RWPE2 (cell line): ENCODE data around the gene MRPL55.

ENCODE experiments used
- ATAC-seq: fragments of 200-7000 bp; cut with Tn5 transposase; 3 replicates; pipeline ENCODE4 v1.9.1; 2021; ENCODE audit warnings: low read depth
- DNase-seq: peaks from one replicate; pipeline ENCODE4 v3.0.0-alpha.2; 2020; ENCODE audit warnings: low spot score
- H3K27ac ChIP-seq: fragments of 450-650 bp; 2 replicates; pipeline ENCODE4 v1.5.1; 2017; ENCODE audit warnings: mild to moderate bottlenecking; ENCODE audit not compliant: poor library complexity, severe bottlenecking
- H3K27me3 ChIP-seq: fragments of 250-450 bp; sonication (Bioruptor Pico); 2 replicates; pipeline ENCODE4 v1.5.1; 2021; ENCODE audit warnings: mild to moderate bottlenecking, moderate library complexity; ENCODE audit not compliant: insufficient read depth, poor library complexity, severe bottlenecking
- H3K36me3 ChIP-seq: fragments of 250-450 bp; sonication (Bioruptor Pico); 2 replicates; pipeline ENCODE4 v1.5.1; 2020; ENCODE audit warnings: low read depth, mild to moderate bottlenecking, moderate library complexity
- H3K4me1 ChIP-seq: fragments of 250-450 bp; sonication (Bioruptor Pico); 2 replicates; pipeline ENCODE4 v1.5.1; 2021; ENCODE audit warnings: mild to moderate bottlenecking, moderate library complexity; ENCODE audit not compliant: insufficient read depth, poor library complexity, severe bottlenecking
- H3K4me3 ChIP-seq: fragments of 250-450 bp; sonication (Bioruptor Pico); 2 replicates; pipeline ENCODE4 v1.5.1; 2021; ENCODE audit warnings: mild to moderate bottlenecking, moderate library complexity; ENCODE audit not compliant: severe bottlenecking
- H3K9me3 ChIP-seq: fragments of 250-450 bp; sonication (Bioruptor Pico); 2 replicates; pipeline ENCODE4 v1.5.1; 2021; ENCODE audit warnings: mild to moderate bottlenecking, moderate library complexity; ENCODE audit not compliant: severe bottlenecking
- CTCF ChIP-seq: fragments of 450-650 bp; IDR thresholded peaks from one replicate; pipeline ENCODE4 v1.5.1; 2017; ENCODE audit warnings: mild to moderate bottlenecking, moderate library complexity; ENCODE audit not compliant: poor library complexity, severe bottlenecking

The MRPL55 gene

GRCh38 chr1:228123505-228123904 lies 14.4 kb upstream of the MRPL55 start:
- Histone ChIP-seq H3K36me3 (no peaks in the 10 kb centered on the region), H3K9me3 (no peaks in the 10 kb centered on the region), H3K4me1 (no peaks in the 10 kb centered on the region), H3K4me3 (no peak overlapping the region), H3K27ac (no peak overlapping the region), H3K27me3 (no peaks in the 10 kb centered on the region)
- no peak for ATAC-seq
- no peak for DNase-seq
- TF ChIP-seq CTCF = no peak

- H3K27me3 ChIP-seq = no peaks in the 10 kb centered on the region
- no peaks in the 10 kb centered on the region for H3K36me3 ChIP-seq
- no peaks in the 10 kb centered on the region for H3K4me1 ChIP-seq
- no peak overlapping the region for H3K27ac ChIP-seq
- ATAC-seq (no peak), DNase-seq (no peak)
- no peak overlapping the region for H3K4me3 ChIP-seq
- H3K9me3 ChIP-seq = no peaks in the 10 kb centered on the region
- no peak for TF ChIP-seq CTCF
Measured at GRCh38 chr1:228122921-228123441, 13.9 kb upstream of the MRPL55 start.

- H3K9me3 ChIP-seq = no peaks in the 10 kb centered on the region
- no peak overlapping the region for H3K27ac ChIP-seq
- no peaks in the 10 kb centered on the region for H3K4me1 ChIP-seq
- no peak for TF ChIP-seq CTCF
- H3K36me3 ChIP-seq = no peaks in the 10 kb centered on the region
- H3K27me3 ChIP-seq = no peaks in the 10 kb centered on the region
- no peak for ATAC-seq
- no peak for DNase-seq
- no peak overlapping the region for H3K4me3 ChIP-seq
Measured at GRCh38 chr1:228120857-228121489, 11.9 kb upstream of the MRPL55 start.

GRCh38 chr1:228120351-228120750 lies 11.3 kb upstream of the MRPL55 start:
- Histone ChIP-seq H3K4me3 (no peak overlapping the region), H3K36me3 (no peaks in the 10 kb centered on the region), H3K9me3 (no peaks in the 10 kb centered on the region), H3K4me1 (no peaks in the 10 kb centered on the region), H3K27ac (no peak overlapping the region), H3K27me3 (no peaks in the 10 kb centered on the region)
- ATAC-seq (no peak), DNase-seq (no peak)
- TF ChIP-seq CTCF = no peak

GRCh38 chr1:228118040-228118439 lies 8.9 kb upstream of the MRPL55 start:
- no peak for TF ChIP-seq CTCF
- Histone ChIP-seq H3K4me1 (no peaks in the 10 kb centered on the region), H3K27ac (no peak overlapping the region), H3K4me3 (no peak overlapping the region), H3K27me3 (no peaks in the 10 kb centered on the region), H3K36me3 (no peaks in the 10 kb centered on the region), H3K9me3 (no peaks in the 10 kb centered on the region)
- DNase-seq = no peak
- ATAC-seq = no peak
